ENCODE data around the gene PDE2A.

DNA sequence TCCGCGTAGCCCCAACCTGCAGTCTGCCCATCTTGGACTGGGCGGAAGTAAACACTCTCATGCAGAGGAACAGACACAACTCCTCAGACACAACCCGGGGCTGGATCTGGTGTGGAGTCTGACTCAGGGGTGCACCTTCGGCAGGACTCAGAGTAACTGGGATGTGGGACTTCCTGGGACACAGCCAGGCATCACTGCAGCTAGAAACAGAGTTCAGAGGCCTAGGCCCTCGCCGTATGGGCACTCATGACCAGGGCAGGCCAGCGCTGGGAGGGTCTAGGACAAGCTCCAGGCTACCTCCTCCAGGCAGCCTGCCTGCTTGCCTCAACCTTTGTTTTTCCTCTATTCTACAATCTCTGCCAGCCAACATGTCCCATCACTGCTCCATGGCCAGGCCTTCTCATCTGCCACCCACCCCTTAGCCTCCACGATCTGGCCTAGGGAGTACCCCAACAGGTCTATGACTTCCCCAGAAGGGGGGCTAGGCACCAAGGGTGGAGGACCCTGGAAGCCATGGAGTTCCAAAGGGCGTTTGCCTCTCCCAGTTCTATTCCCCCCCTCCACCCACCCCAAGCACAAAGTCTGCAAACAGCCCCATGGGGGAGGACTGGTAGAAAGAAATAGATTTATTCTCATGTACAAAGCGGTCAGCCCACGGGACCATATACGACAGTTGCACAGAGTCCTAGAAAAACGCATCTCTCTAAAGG is 98.5 kb downstream of the PDE2A start:
- TF ChIP-seq CTCF (IDR thresholded peaks at IDR 0.05): no peak
- TF ChIP-seq POLR2A (IDR thresholded peaks at IDR 0.05): no peak
- TF ChIP-seq POLR2AphosphoS5 (IDR thresholded peaks at IDR 0.05): no peak

All from breast epithelium (tissue), 3 donors.